ENCODE data around the gene PKNOX1. TPM values are rescaled to one million over a fixed set of nuclear protein-coding genes. Genes with fewer than 3 reads are reported as not detected.

PKNOX1 gene
- total and polyA plus RNA-seq, 9 of the 15 experiments (the other 6 are each of a cell fraction or from before 2014, with no cell fraction given): 8.8 to 25.9 (median 13.2) TPM

DNA sequence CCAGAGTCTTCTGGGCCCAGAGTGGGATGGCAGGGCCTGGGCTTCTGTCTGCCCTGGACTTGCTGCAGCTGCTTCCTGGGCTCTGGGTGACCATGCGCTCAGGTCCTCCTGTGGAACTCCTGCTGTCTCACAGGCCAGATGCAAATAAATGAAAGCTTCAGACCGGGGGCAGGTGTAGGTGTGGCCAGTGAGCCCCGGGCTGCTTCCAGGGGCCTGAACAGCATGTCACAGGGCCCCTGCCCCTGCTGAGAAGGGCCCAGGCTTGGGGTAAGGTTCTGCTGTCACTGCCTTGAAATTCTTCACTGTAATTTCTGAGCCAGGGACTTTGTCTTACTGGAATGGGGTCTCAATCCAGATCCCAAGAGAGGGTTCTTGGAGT, 2.5 kb upstream of the PKNOX1 start (continued):
- no peak for TF ChIP-seq PRPF4 (IDR thresholded peaks at IDR 0.05; ENCODE audit: insufficient read depth, low read depth, low read length, poor library complexity, severe bottlenecking)
- TF ChIP-seq, protein P1, sequence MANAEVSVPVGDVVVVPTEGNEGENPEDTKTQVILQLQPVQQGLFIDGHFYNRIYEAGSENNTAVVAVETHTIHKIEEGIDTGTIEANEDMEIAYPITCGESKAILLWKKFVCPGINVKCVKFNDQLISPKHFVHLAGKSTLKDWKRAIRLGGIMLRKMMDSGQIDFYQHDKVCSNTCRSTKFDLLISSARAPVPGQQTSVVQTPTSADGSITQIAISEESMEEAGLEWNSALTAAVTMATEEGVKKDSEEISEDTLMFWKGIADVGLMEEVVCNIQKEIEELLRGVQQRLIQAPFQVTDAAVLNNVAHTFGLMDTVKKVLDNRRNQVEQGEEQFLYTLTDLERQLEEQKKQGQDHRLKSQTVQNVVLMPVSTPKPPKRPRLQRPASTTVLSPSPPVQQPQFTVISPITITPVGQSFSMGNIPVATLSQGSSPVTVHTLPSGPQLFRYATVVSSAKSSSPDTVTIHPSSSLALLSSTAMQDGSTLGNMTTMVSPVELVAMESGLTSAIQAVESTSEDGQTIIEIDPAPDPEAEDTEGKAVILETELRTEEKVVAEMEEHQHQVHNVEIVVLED (CRISPR knock-in tag; IDR thresholded peaks at IDR 0.05): no peak
- TF ChIP-seq, protein P2, sequence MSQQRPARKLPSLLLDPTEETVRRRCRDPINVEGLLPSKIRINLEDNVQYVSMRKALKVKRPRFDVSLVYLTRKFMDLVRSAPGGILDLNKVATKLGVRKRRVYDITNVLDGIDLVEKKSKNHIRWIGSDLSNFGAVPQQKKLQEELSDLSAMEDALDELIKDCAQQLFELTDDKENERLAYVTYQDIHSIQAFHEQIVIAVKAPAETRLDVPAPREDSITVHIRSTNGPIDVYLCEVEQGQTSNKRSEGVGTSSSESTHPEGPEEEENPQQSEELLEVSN (IDR thresholded peaks at IDR 0.05; ENCODE audit: borderline replicate concordance in 1 of 2, extremely low read depth in 1 of 2, insufficient read depth in 1 of 2, insufficient read length in 1 of 2, low read depth in 1 of 2, low read length in 1 of 2, poor library complexity in 1 of 2, severe bottlenecking in 1 of 2): peak in 1 of 2 experiments; percentile 41
- TF ChIP-seq MAZ (CRISPR knock-in tag; conservative IDR thresholded peaks at IDR 0.05 in 1 of 2, IDR thresholded peaks at IDR 0.05 in 1 of 2): 0 out of 4 replicates have a peak, but pooled peaks of 1 of the 2 experiments have one; percentile 12
- peak; percentile 37; the same call in 1 of the 2 replicates for TF ChIP-seq PHF8 (IDR thresholded peaks at IDR 0.05; ENCODE audit: borderline replicate concordance, low read length)
- TF ChIP-seq ZNF140 (CRISPR knock-in tag; IDR thresholded peaks at IDR 0.05): no peak
- TF ChIP-seq, protein P3, sequence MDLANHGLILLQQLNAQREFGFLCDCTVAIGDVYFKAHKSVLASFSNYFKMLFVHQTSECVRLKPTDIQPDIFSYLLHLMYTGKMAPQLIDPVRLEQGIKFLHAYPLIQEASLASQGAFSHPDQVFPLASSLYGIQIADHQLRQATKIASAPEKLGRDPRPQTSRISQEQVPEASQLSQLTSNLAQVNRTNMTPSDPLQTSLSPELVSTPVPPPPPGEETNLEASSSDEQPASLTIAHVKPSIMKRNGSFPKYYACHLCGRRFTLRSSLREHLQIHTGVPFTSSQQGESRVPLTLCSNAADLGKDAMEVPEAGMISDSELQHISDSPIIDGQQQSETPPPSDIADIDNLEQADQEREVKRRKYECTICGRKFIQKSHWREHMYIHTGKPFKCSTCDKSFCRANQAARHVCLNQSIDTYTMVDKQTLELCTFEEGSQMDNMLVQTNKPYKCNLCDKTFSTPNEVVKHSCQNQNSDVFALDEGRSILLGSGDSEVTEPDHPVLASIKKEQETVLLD (IDR thresholded peaks at IDR 0.05): no peak
- TF ChIP-seq, protein P4, sequence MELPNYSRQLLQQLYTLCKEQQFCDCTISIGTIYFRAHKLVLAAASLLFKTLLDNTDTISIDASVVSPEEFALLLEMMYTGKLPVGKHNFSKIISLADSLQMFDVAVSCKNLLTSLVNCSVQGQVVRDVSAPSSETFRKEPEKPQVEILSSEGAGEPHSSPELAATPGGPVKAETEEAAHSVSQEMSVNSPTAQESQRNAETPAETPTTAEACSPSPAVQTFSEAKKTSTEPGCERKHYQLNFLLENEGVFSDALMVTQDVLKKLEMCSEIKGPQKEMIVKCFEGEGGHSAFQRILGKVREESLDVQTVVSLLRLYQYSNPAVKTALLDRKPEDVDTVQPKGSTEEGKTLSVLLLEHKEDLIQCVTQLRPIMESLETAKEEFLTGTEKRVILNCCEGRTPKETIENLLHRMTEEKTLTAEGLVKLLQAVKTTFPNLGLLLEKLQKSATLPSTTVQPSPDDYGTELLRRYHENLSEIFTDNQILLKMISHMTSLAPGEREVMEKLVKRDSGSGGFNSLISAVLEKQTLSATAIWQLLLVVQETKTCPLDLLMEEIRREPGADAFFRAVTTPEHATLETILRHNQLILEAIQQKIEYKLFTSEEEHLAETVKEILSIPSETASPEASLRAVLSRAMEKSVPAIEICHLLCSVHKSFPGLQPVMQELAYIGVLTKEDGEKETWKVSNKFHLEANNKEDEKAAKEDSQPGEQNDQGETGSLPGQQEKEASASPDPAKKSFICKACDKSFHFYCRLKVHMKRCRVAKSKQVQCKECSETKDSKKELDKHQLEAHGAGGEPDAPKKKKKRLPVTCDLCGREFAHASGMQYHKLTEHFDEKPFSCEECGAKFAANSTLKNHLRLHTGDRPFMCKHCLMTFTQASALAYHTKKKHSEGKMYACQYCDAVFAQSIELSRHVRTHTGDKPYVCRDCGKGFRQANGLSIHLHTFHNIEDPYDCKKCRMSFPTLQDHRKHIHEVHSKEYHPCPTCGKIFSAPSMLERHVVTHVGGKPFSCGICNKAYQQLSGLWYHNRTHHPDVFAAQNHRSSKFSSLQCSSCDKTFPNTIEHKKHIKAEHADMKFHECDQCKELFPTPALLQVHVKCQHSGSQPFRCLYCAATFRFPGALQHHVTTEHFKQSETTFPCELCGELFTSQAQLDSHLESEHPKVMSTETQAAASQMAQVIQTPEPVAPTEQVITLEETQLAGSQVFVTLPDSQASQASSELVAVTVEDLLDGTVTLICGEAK (IDR thresholded peaks at IDR 0.05): no peak
- TF ChIP-seq, protein P4 (CRISPR knock-in tag; IDR thresholded peaks at IDR 0.05): no peak
- TF ChIP-seq NEUROD1 (IDR thresholded peaks at IDR 0.05; ENCODE audit: borderline replicate concordance, low read depth, low read length, partially characterized antibody): peak; percentile 14
- 0 out of 2 replicates have a peak, but pooled peaks have one; percentile 11 for TF ChIP-seq ZNF583 (CRISPR knock-in tag; IDR thresholded peaks at IDR 0.05)

All from K562 (cell line).